H9 (cell line): Measurements from ENCODE around the gene ZNF622. TPM values are rescaled to one million over a fixed set of nuclear protein-coding genes. Genes with fewer than 3 reads are reported as not detected.
"Not testable (repeated sequence)": the region's sequence is repeated elsewhere in the genome, so short reads cannot be mapped to it uniquely, and the experiment has no call there.

Experiments
- DNase-seq: peaks from one replicate; pipeline ENCODE4 v3.0.0-alpha.2; 2017
- H2AFZ ChIP-seq: one replicate; pipeline ENCODE4 v1.6.1; 2013; ENCODE audit warnings: mild to moderate bottlenecking, low read length, control low read depth, moderate library complexity
- H2AK5ac ChIP-seq: 2 replicates; pipeline ENCODE4 v1.6.1; 2013; ENCODE audit warnings: low read length, control low read depth, mixed read lengths; ENCODE audit not compliant: insufficient read length
- H2BK120ac ChIP-seq: one replicate; pipeline ENCODE4 v1.6.1; 2013; ENCODE audit warnings: low read depth, mild to moderate bottlenecking, low read length, control low read depth, inconsistent platforms; ENCODE audit not compliant: poor library complexity, severe bottlenecking
- H2BK12ac ChIP-seq: 2 replicates; pipeline ENCODE4 v1.6.1; 2013; ENCODE audit warnings: low read length, control low read depth, mixed read lengths, low read depth; ENCODE audit not compliant: insufficient read length
- H2BK15ac ChIP-seq: 2 replicates; pipeline ENCODE4 v1.6.1; 2013; ENCODE audit warnings: low read depth, low read length, control low read depth
- H2BK20ac ChIP-seq: one replicate; pipeline ENCODE4 v1.6.1; 2013; ENCODE audit warnings: low read depth, mild to moderate bottlenecking, low read length, control low read depth, inconsistent platforms; ENCODE audit not compliant: poor library complexity, severe bottlenecking
- H2BK5ac ChIP-seq: 2 replicates; pipeline ENCODE4 v1.6.1; 2013; ENCODE audit warnings: low read length, control low read depth, mixed read lengths; ENCODE audit not compliant: insufficient read length
- H3K14ac ChIP-seq: 2 replicates; pipeline ENCODE4 v1.6.1; 2013; ENCODE audit warnings: low read length, control low read depth; ENCODE audit not compliant: insufficient read depth
- H3K18ac ChIP-seq: 2 replicates; pipeline ENCODE4 v1.6.1; 2013; ENCODE audit warnings: low read depth, mild to moderate bottlenecking, mixed read lengths, low read length, control low read depth; ENCODE audit not compliant: insufficient read length
- H3K23ac ChIP-seq: 2 replicates; pipeline ENCODE4 v1.6.1; 2013; ENCODE audit warnings: low read length, control low read depth, mixed read lengths, low read depth; ENCODE audit not compliant: insufficient read length
- H3K23me2 ChIP-seq: 2 replicates; pipeline ENCODE4 v1.6.1; 2013; ENCODE audit warnings: low read depth, mild to moderate bottlenecking, mixed read lengths, low read length, control low read depth; ENCODE audit not compliant: insufficient read length, poor library complexity, severe bottlenecking
- H3K27ac ChIP-seq: 2 replicates; pipeline ENCODE4 v1.5.1; 2013; ENCODE audit warnings: low read length, control low read depth, mixed read lengths, low read depth; ENCODE audit not compliant: insufficient read length
- H3K27me3 ChIP-seq: 2 replicates; pipeline ENCODE4 v1.6.1; 2013; ENCODE audit warnings: low read length, control low read depth, inconsistent platforms; ENCODE audit not compliant: insufficient read depth
- H3K4ac ChIP-seq: 2 replicates; pipeline ENCODE4 v1.6.1; 2013; ENCODE audit warnings: low read depth, mild to moderate bottlenecking, control low read depth, inconsistent platforms, low read length, moderate library complexity
- H3K4me1 ChIP-seq: 2 replicates; pipeline ENCODE4 v1.6.1; 2013; ENCODE audit warnings: low read length, control low read depth, inconsistent platforms; ENCODE audit not compliant: insufficient read depth
- H3K4me2 ChIP-seq: 2 replicates; pipeline ENCODE4 v1.6.1; 2013; ENCODE audit warnings: low read length, control low read depth, mixed read lengths; ENCODE audit not compliant: insufficient read length, insufficient read depth
- H3K56ac ChIP-seq: 2 replicates; pipeline ENCODE4 v1.6.1; 2013; ENCODE audit warnings: low read depth, mild to moderate bottlenecking, mixed read lengths, low read length, control low read depth; ENCODE audit not compliant: insufficient read length
- H3K79me1 ChIP-seq: 2 replicates; pipeline ENCODE4 v1.6.1; 2013; ENCODE audit warnings: low read depth, mild to moderate bottlenecking, moderate library complexity, low read length, control low read depth, inconsistent platforms; ENCODE audit not compliant: insufficient read depth, poor library complexity, severe bottlenecking
- H3K79me2 ChIP-seq: 2 replicates; pipeline ENCODE4 v1.6.1; 2013; ENCODE audit warnings: low read length, control low read depth, inconsistent platforms; ENCODE audit not compliant: insufficient read depth
- H3K9ac ChIP-seq: 2 replicates; pipeline ENCODE4 v1.6.1; 2013; ENCODE audit warnings: low read length, control low read depth, mixed read lengths; ENCODE audit not compliant: insufficient read length; ENCODE audit errors: extremely low read depth
- H3K9me3 ChIP-seq: one replicate; pipeline ENCODE4 v1.6.1; 2013; ENCODE audit warnings: low read depth, low read length, inconsistent platforms; ENCODE audit not compliant: control insufficient read depth
- H3T11ph ChIP-seq: one replicate; pipeline ENCODE4 v1.6.1; 2013; ENCODE audit warnings: mild to moderate bottlenecking, low read length, control low read depth, inconsistent platforms
- H4K20me1 ChIP-seq: one replicate; pipeline ENCODE4 v1.6.1; 2013; ENCODE audit not compliant: control insufficient read depth, insufficient read length, insufficient read depth
- H4K5ac ChIP-seq: 2 replicates; pipeline ENCODE4 v1.6.1; 2013; ENCODE audit warnings: low read depth, mild to moderate bottlenecking, mixed read lengths, low read length, control low read depth; ENCODE audit not compliant: insufficient read length
- H4K8ac ChIP-seq: replicated peaks from 2 replicates; pipeline ENCODE4 v1.6.1; 2013; ENCODE audit warnings: low read length, control low read depth, mixed read lengths, low read depth; ENCODE audit not compliant: insufficient read length
- H4K91ac ChIP-seq: 2 replicates; pipeline ENCODE4 v1.6.1; 2013; ENCODE audit warnings: low read depth, mild to moderate bottlenecking, moderate library complexity, mixed read lengths, low read length, control low read depth; ENCODE audit not compliant: insufficient read length
- H3K27ac Mint-ChIP-seq, 3 experiments: 2 replicates in 2 of 3; 3 replicates in 1 of 3; pipeline ENCODE4 v1.8.0; 2020 to 2021; ENCODE audit warnings: mixed read lengths in 3 of 3, mild to moderate bottlenecking in 1 of 3, moderate library complexity in 1 of 3
- H3K27me3 Mint-ChIP-seq: 2 replicates; pipeline ENCODE4 v1.8.0; 2021; ENCODE audit warnings: low read depth, mild to moderate bottlenecking, moderate library complexity, mixed read lengths
- H3K36me3 Mint-ChIP-seq, 3 experiments: 2 replicates in 2 of 3; 3 replicates in 1 of 3; pipeline ENCODE4 v1.8.0; 2020 to 2021; ENCODE audit warnings: low read depth in 3 of 3, mixed read lengths in 3 of 3; ENCODE audit not compliant: insufficient read depth in 1 of 3
- H3K4me1 Mint-ChIP-seq, 2 experiments: 2 replicates each; pipeline ENCODE4 v1.8.0; 2020; ENCODE audit warnings: mixed read lengths in 2 of 2
- H3K4me3 Mint-ChIP-seq, 2 experiments: 2 replicates in 1 of 2; 3 replicates in 1 of 2; pipeline ENCODE4 v1.8.0; 2020 to 2021; ENCODE audit warnings: mild to moderate bottlenecking in 2 of 2, mixed read lengths in 2 of 2, moderate library complexity in 1 of 2
- H3K9me3 Mint-ChIP-seq, 2 experiments: 2 replicates in 1 of 2; 3 replicates in 1 of 2; pipeline ENCODE4 v1.8.0; 2020; ENCODE audit warnings: mild to moderate bottlenecking in 2 of 2, mixed read lengths in 2 of 2, moderate library complexity in 1 of 2
- WGBS: extraction: QIAGEN DNeasy Blood & Tissue Kit; methylation state at CpG from one replicate; pipeline ENCODE4 v1.1.7; 2013; ENCODE audit warnings: missing lambda C conversion rate, low lambda C conversion rate, mixed read lengths; ENCODE audit not compliant: insufficient read length; ENCODE audit errors: extremely low coverage; 5-methylcytosine and 5-hydroxymethylcytosine counted together
- total RNA-seq: library from RNA; stranded (reverse); gene quantifications from 2 replicates; pipeline ENCODE4 v1.2.1, GENCODE V29; 2021
- TF ChIP-seq, protein P1 (sequence below): fragments of 200-600 bp; sonication (generic); conservative IDR thresholded peaks from 3 replicates; pipeline ENCODE4 v1.8.0; 2021; ENCODE audit warnings: antibody characterized with exemption, mild to moderate bottlenecking

ZNF622 gene
- total RNA-seq, 1 experiment from 2014 or later: 42.2 TPM

DNA sequence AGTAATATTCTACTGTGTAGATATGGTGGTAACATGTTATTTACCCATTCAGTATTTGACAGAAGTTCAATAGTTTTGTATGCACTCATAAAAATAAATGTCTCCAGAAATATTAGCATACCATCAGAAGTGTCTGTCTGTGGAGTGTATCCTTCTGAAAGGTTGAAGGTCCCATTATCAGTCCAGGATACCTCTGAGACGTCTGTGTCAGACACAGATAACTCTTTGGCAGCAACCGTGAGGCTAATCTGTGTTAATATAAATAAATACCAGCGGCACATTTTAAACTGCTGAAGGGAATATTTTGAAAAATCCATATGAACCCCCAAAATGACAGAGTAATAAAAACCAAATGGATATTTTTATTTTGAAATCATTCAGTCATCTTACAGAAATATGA lies 11.9 kb upstream of the ZNF622 start:
- Histone ChIP-seq H3K9ac (no peak overlapping the region), H2BK15ac (no peak overlapping the region), H3K27ac (no peak overlapping the region), H2AK5ac (no peak overlapping the region), H3K9me3 (no peaks in the 10 kb centered on the region), H3K4me1 (no peaks in the 10 kb centered on the region), H3K27me3 (no peaks in the 10 kb centered on the region), H3K56ac (no peak overlapping the region), H3K79me2 (no peaks in the 10 kb centered on the region), H3K23ac (no peak overlapping the region), H3K14ac (no peak overlapping the region), H3K4ac (no peak overlapping the region), H2BK20ac (no peak overlapping the region), H2BK12ac (no peak overlapping the region), H4K20me1 (no peaks in the 10 kb centered on the region), H2BK120ac (no peak overlapping the region), H2BK5ac (no peak overlapping the region), H2AFZ (no peak overlapping the region), H3T11ph (no peak overlapping the region), H3K18ac (no peak overlapping the region), H4K91ac (no peak overlapping the region), H3K23me2 (no peaks in the 10 kb centered on the region), H4K5ac (no peak overlapping the region), H3K79me1 (no peaks in the 10 kb centered on the region), H4K8ac (no peak overlapping the region), H3K4me2 (no peak overlapping the region)
- Mint-ChIP-seq H3K4me1 (no peaks in the 10 kb centered on the region), H3K4me3 (no peak overlapping the region), H3K27ac (no peak overlapping the region), H3K9me3 (no peaks in the 10 kb centered on the region), H3K36me3 (no peaks in the 10 kb centered on the region; a peak in 1 of 7 replicates), H3K27me3 (no peaks in the 10 kb centered on the region; the same call in 1 of the 2 replicates)
- TF ChIP-seq, protein P1, sequence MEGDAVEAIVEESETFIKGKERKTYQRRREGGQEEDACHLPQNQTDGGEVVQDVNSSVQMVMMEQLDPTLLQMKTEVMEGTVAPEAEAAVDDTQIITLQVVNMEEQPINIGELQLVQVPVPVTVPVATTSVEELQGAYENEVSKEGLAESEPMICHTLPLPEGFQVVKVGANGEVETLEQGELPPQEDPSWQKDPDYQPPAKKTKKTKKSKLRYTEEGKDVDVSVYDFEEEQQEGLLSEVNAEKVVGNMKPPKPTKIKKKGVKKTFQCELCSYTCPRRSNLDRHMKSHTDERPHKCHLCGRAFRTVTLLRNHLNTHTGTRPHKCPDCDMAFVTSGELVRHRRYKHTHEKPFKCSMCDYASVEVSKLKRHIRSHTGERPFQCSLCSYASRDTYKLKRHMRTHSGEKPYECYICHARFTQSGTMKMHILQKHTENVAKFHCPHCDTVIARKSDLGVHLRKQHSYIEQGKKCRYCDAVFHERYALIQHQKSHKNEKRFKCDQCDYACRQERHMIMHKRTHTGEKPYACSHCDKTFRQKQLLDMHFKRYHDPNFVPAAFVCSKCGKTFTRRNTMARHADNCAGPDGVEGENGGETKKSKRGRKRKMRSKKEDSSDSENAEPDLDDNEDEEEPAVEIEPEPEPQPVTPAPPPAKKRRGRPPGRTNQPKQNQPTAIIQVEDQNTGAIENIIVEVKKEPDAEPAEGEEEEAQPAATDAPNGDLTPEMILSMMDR: no peak
- no peak for DNase-seq
- WGBS: no CpG with 5 or more reads among the region's 3 CpGs

GRCh38 chr5:16476417-16476816 lies 10.8 kb upstream of the ZNF622 start:
- not testable (repeated sequence) for H3K27me3 ChIP-seq, H2AFZ ChIP-seq, H3T11ph ChIP-seq, H3K23me2 ChIP-seq, H3K4ac ChIP-seq, H3K9me3 Mint-ChIP-seq, H3K56ac ChIP-seq, H4K20me1 ChIP-seq, H2BK20ac ChIP-seq, H3K18ac ChIP-seq, H3K79me2 ChIP-seq, H3K4me1 Mint-ChIP-seq, H3K4me1 ChIP-seq, H4K8ac ChIP-seq, H2AK5ac ChIP-seq, H3K23ac ChIP-seq, H2BK12ac ChIP-seq, H3K4me2 ChIP-seq, H3K9me3 ChIP-seq, H3K79me1 ChIP-seq, H2BK15ac ChIP-seq, H2BK120ac ChIP-seq, H3K27ac ChIP-seq, H2BK5ac ChIP-seq, H3K27me3 Mint-ChIP-seq, H3K36me3 Mint-ChIP-seq, H3K9ac ChIP-seq, H3K4me3 Mint-ChIP-seq, H3K27ac Mint-ChIP-seq, DNase-seq, H4K5ac ChIP-seq, H3K14ac ChIP-seq, H4K91ac ChIP-seq
- no CpG with 5 or more reads among the region's 3 CpGs for WGBS
